OCI-LY1 (cell line): ENCODE data around the gene GPR158.

Source experiments
- EZH2 ChIP-seq: fragments of 200-600 bp; sonication (generic), shearing (Covaris generic); IDR thresholded peaks from 2 replicates; pipeline ENCODE4 v1.8.0; 2017; ENCODE audit warnings: borderline replicate concordance, mixed run types, mild to moderate bottlenecking, antibody characterized with exemption, low read length, moderate library complexity, mixed read lengths
- TF ChIP-seq, protein P1 (sequence below): fragments of 200-600 bp; sonication (generic), shearing (Covaris generic); IDR thresholded peaks from 2 replicates; pipeline ENCODE4 v1.5.1; 2017; ENCODE audit warnings: mild to moderate bottlenecking, antibody characterized with exemption, low read length, moderate library complexity, mixed read lengths

DNA sequence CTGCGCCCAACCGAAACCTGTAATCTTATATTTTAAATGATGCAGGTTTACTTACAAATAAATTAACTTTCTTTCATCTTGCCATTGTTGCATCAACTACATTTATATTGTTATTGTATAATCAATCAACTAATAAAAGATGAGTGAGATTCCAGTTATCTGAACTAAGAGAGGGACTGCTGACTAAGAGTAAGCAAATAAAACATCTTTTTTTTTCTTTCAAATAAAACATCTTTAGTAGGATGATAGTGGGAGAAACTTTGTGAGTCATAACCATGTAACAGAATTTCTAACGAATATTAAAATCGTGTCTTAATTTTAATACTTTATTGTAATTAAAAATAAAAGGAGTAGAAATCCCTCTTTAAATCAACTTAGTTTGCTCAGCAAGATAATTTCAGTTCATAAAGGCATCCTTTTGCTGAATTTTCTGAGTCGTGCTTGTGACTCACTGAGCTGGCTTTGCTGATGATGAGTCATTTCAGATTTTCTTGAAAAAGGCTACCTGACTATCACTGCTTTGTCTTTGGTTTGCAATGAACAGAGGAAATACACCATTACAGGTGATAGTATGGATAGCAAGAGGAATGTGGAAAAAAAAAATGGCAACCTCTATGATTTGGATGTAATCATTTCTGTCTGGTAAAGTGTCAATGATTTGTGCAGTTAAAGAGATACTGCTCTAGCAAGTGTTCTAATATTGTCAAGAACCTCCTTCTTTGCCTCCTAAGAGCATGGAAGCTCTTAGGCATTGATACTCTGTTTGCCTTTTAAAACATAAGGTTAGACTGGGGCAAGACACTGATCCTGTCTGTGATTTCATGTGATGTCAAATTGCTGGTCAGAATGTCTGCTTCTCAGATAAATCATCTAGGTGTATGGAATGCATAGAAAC is 119.5 kb downstream of the GPR158 start:
- TF ChIP-seq, protein P1, sequence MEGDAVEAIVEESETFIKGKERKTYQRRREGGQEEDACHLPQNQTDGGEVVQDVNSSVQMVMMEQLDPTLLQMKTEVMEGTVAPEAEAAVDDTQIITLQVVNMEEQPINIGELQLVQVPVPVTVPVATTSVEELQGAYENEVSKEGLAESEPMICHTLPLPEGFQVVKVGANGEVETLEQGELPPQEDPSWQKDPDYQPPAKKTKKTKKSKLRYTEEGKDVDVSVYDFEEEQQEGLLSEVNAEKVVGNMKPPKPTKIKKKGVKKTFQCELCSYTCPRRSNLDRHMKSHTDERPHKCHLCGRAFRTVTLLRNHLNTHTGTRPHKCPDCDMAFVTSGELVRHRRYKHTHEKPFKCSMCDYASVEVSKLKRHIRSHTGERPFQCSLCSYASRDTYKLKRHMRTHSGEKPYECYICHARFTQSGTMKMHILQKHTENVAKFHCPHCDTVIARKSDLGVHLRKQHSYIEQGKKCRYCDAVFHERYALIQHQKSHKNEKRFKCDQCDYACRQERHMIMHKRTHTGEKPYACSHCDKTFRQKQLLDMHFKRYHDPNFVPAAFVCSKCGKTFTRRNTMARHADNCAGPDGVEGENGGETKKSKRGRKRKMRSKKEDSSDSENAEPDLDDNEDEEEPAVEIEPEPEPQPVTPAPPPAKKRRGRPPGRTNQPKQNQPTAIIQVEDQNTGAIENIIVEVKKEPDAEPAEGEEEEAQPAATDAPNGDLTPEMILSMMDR: no peak
- no peak for TF ChIP-seq EZH2
